ENCODE data around the gene LHPP.

DNA sequence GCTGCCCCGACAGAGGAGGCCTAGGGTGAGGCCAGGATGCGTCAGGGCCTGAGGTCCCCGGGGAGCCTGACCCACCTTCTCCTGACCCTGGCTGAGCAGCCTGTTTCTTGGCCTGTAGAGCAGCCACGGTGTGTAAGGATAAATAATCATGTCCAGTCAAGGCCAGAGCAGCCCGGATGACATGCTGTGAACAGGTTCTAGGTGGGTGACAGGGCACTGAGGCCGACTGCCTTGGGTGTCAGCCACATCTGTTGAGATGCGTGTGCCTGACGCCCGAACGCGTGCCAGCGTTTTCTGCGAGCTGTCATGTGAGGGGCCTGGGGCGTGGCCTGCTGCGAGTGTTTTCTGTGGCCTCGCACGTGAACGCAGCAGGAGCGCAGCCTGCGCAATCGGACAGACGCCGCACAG lies 164.2 kb downstream of the LHPP start:
- TF ChIP-seq, protein P1, sequence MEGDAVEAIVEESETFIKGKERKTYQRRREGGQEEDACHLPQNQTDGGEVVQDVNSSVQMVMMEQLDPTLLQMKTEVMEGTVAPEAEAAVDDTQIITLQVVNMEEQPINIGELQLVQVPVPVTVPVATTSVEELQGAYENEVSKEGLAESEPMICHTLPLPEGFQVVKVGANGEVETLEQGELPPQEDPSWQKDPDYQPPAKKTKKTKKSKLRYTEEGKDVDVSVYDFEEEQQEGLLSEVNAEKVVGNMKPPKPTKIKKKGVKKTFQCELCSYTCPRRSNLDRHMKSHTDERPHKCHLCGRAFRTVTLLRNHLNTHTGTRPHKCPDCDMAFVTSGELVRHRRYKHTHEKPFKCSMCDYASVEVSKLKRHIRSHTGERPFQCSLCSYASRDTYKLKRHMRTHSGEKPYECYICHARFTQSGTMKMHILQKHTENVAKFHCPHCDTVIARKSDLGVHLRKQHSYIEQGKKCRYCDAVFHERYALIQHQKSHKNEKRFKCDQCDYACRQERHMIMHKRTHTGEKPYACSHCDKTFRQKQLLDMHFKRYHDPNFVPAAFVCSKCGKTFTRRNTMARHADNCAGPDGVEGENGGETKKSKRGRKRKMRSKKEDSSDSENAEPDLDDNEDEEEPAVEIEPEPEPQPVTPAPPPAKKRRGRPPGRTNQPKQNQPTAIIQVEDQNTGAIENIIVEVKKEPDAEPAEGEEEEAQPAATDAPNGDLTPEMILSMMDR (conservative IDR thresholded peaks at IDR 0.05 in 1 of 2, IDR thresholded peaks at IDR 0.05 in 1 of 2; ENCODE audit: low read depth in 1 of 2, low read length in 2 of 2) = no peak
- no peak for TF ChIP-seq EZH2 (IDR thresholded peaks at IDR 0.05; ENCODE audit: low read length, missing control alignments)
